GM12864 (cell line): ENCODE data around the gene PIGR.

Experiments used
- DNase-seq: peaks from one replicate; pipeline ENCODE4 v3.0.0-alpha.2; 2011; ENCODE audit warnings: low read depth
- H3K4me3 ChIP-seq: 2 replicates; pipeline ENCODE4 v1.5.1; 2011; ENCODE audit warnings: mild to moderate bottlenecking, low read depth, low read length, control low read depth
- TF ChIP-seq, protein P1 (sequence below): IDR thresholded peaks from 2 replicates; pipeline ENCODE4 v1.5.1; 2011; ENCODE audit warnings: low read depth, mild to moderate bottlenecking, moderate library complexity, low read length, control low read depth, inconsistent platforms; ENCODE audit errors: missing control alignments

PIGR gene

DNA sequence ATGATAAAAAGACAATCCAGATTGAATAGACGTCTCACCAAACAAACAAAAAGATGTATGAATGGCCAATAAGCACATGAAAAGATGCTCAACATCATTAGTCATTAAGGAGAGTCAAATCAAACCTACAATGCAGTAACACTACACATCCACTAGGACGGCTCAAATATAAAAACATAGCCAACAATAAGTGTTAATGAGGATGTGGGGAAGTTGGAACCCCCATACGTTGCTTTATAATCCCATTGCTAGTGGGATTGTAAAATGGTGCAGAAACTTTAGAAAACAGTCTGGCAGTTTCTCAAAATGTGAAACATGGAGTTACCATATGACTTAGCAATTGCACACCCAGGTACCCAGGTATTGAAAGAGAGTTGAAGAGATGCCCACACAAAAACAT, 63.7 kb downstream of the PIGR start:
- no peak for DNase-seq
- TF ChIP-seq, protein P1, sequence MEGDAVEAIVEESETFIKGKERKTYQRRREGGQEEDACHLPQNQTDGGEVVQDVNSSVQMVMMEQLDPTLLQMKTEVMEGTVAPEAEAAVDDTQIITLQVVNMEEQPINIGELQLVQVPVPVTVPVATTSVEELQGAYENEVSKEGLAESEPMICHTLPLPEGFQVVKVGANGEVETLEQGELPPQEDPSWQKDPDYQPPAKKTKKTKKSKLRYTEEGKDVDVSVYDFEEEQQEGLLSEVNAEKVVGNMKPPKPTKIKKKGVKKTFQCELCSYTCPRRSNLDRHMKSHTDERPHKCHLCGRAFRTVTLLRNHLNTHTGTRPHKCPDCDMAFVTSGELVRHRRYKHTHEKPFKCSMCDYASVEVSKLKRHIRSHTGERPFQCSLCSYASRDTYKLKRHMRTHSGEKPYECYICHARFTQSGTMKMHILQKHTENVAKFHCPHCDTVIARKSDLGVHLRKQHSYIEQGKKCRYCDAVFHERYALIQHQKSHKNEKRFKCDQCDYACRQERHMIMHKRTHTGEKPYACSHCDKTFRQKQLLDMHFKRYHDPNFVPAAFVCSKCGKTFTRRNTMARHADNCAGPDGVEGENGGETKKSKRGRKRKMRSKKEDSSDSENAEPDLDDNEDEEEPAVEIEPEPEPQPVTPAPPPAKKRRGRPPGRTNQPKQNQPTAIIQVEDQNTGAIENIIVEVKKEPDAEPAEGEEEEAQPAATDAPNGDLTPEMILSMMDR = peak; percentile 43
- no peak overlapping the region for H3K4me3 ChIP-seq

DNA sequence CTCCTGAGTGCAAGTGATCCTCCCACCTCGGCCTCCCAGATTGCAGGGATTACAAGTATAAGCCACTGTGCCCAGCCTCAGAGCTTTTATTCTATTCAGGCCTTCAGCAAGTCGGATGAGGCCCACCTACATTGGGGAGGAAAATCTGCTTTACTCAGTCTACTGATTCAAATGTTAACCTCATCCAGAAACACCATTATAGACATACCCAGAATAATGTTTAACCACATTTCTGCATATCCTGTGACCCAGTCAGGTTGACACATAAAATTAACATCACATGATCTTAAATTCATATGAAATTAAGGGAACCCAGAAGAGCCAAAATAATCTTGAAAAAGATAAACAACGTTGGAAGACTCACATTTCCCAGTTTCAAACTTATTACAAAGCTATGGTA, 66.0 kb downstream of the PIGR start:
- DNase-seq = no peak
- TF ChIP-seq, protein P1 = no peak
- no peak overlapping the region for H3K4me3 ChIP-seq
